ENCODE measurements around the gene ITIH1. TPM values are rescaled to one million over a fixed set of nuclear protein-coding genes. Genes with fewer than 3 reads are reported as not detected.

The ITIH1 gene
- total RNA-seq, 1 donor from 2014 or later: not detected

GRCh38 chr3:52801839-52802238, 24.4 kb downstream of the ITIH1 start:
- Histone ChIP-seq H3K9me3 (ENCODE audit: insufficient read depth, low read depth, low read length) (no peaks in the 10 kb centered on the region), H3K4me2 (ENCODE audit: low read length) (no peak overlapping the region), H3K4me3 (ENCODE audit: insufficient read depth, low read depth, low read length) (no peak overlapping the region), H2AFZ (ENCODE audit: low read depth, low read length) (no peak overlapping the region), H3K36me3 (ENCODE audit: insufficient read depth, low read length) (no peaks in the 10 kb centered on the region), H3K79me2 (ENCODE audit: insufficient read depth, low read length) (no peaks in the 10 kb centered on the region), H3K27me3 (ENCODE audit: insufficient read depth, low read length) (no peaks in the 10 kb centered on the region), H4K20me1 (ENCODE audit: insufficient read depth, low read length) (no peaks in the 10 kb centered on the region), H3K4me1 (ENCODE audit: insufficient read depth, low read length) (peaks cover 4% of the 10 kb centered on the region), H3K27ac (ENCODE audit: low read depth, low read length) (no peak overlapping the region), H3K9ac (ENCODE audit: low read length) (no peak overlapping the region)
- H3K4me3 Mint-ChIP-seq (ENCODE audit: unreplicated experiment): no peak overlapping the region
- FAIRE-seq: no peak
- peaks cover 1% of the 10 kb centered on the region for H3K36me3 Mint-ChIP-seq (ENCODE audit: low read depth, unreplicated experiment)
- TF ChIP-seq EZH2 (IDR thresholded peaks at IDR 0.05; ENCODE audit: insufficient read depth, low read length): no peak
- TF ChIP-seq, protein P1, sequence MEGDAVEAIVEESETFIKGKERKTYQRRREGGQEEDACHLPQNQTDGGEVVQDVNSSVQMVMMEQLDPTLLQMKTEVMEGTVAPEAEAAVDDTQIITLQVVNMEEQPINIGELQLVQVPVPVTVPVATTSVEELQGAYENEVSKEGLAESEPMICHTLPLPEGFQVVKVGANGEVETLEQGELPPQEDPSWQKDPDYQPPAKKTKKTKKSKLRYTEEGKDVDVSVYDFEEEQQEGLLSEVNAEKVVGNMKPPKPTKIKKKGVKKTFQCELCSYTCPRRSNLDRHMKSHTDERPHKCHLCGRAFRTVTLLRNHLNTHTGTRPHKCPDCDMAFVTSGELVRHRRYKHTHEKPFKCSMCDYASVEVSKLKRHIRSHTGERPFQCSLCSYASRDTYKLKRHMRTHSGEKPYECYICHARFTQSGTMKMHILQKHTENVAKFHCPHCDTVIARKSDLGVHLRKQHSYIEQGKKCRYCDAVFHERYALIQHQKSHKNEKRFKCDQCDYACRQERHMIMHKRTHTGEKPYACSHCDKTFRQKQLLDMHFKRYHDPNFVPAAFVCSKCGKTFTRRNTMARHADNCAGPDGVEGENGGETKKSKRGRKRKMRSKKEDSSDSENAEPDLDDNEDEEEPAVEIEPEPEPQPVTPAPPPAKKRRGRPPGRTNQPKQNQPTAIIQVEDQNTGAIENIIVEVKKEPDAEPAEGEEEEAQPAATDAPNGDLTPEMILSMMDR (IDR thresholded peaks at IDR 0.05; ENCODE audit: insufficient read depth, low read depth, low read length): no peak
- peak; percentile 17 for DNase-seq (ENCODE audit: low read depth)
- peaks cover 8% of the 10 kb centered on the region for H3K4me1 Mint-ChIP-seq (ENCODE audit: low read depth, unreplicated experiment)
- H3K27me3 Mint-ChIP-seq (ENCODE audit: low read depth, unreplicated experiment): peaks cover 9% of the 10 kb centered on the region
- no peak overlapping the region for H3K27ac Mint-ChIP-seq (ENCODE audit: unreplicated experiment)
- H3K9me3 Mint-ChIP-seq (ENCODE audit: unreplicated experiment): no peaks in the 10 kb centered on the region

DNA sequence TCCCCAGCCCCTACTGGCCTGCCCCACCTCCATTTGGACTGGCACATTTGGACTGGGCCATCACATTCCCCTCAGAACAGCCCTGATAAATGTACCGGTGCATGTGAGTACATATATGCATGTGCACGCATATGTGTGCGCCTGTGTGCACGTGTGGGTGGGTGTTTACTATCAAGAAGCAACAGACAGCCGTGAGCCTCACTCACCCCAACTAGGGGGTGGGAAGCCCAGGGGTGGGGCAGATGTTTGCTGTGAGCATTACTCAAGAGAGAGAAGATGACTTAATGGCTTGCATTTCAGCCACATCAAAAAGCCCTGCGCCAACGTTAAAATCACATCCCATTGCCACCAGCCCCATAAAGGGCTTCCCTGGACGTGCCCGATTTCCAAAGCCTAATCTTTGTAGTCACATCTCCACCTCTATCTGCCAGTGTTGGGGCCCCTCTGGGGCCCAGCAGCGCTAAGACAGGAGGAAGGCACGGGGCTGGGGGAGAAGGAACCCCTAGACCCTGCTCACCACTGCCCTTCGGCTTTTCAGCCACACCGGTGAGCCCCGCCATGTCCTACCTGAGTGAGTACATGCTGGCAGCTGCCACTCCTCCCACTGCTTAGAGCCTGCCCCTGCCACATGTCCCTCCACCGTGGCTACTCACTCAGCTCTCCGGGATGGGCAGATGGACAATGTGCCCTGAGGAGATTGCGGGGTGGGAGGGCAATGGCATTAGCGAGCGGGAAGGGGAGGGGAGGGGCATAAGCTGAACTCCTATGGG, 28.1 kb downstream of the ITIH1 start:
- H3K9me3 ChIP-seq (ENCODE audit: insufficient read depth, low read depth, low read length): no peaks in the 10 kb centered on the region
- no peak overlapping the region for H2AFZ ChIP-seq (ENCODE audit: low read depth, low read length)
- H3K4me1 ChIP-seq (ENCODE audit: insufficient read depth, low read length): peaks cover 4% of the 10 kb centered on the region
- Mint-ChIP-seq H3K27ac (ENCODE audit: unreplicated experiment) (peak overlapping the region; percentile 41), H3K27me3 (ENCODE audit: low read depth, unreplicated experiment) (peaks cover 22% of the 10 kb centered on the region), H3K9me3 (ENCODE audit: unreplicated experiment) (peaks cover 4% of the 10 kb centered on the region), H3K4me1 (ENCODE audit: low read depth, unreplicated experiment) (peaks cover 8% of the 10 kb centered on the region), H3K36me3 (ENCODE audit: low read depth, unreplicated experiment) (peaks cover 1% of the 10 kb centered on the region), H3K4me3 (ENCODE audit: unreplicated experiment) (no peak overlapping the region)
- no peak overlapping the region for H3K9ac ChIP-seq (ENCODE audit: low read length)
- H3K27me3 ChIP-seq (ENCODE audit: insufficient read depth, low read length): no peaks in the 10 kb centered on the region
- H3K36me3 ChIP-seq (ENCODE audit: insufficient read depth, low read length): no peaks in the 10 kb centered on the region
- FAIRE-seq (no peak), DNase-seq (ENCODE audit: low read depth) (no peak)
- TF ChIP-seq, protein P1 (IDR thresholded peaks at IDR 0.05; ENCODE audit: insufficient read depth, low read depth, low read length): no peak
- no peak for TF ChIP-seq EZH2 (IDR thresholded peaks at IDR 0.05; ENCODE audit: insufficient read depth, low read length)
- H3K79me2 ChIP-seq (ENCODE audit: insufficient read depth, low read length): no peaks in the 10 kb centered on the region
- H3K4me2 ChIP-seq (ENCODE audit: low read length): no peak overlapping the region
- H4K20me1 ChIP-seq (ENCODE audit: insufficient read depth, low read length): no peaks in the 10 kb centered on the region
- no peak overlapping the region for H3K27ac ChIP-seq (ENCODE audit: low read depth, low read length)
- no peak overlapping the region for H3K4me3 ChIP-seq (ENCODE audit: insufficient read depth, low read depth, low read length)

DNA sequence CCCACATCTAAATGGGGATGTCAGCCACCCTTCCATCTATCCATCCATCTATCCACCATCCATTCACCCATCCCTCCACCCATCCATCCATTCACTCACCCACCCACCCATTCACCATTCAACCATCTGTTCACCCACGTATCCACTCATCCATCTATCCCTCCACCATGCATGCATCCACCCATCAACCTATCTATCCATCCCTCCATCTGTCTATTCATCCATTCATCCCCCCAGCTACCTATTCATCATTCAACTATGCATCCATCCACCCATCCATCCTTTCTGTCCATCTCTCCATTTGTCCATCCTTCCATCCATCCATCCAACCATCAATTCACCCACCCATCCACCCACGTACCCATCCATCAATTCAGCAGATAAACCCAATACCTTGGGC, 31.8 kb downstream of the ITIH1 start:
- H3K4me2 ChIP-seq (ENCODE audit: low read length): no peak overlapping the region
- H3K27ac Mint-ChIP-seq (ENCODE audit: unreplicated experiment): no peak overlapping the region
- H2AFZ ChIP-seq (ENCODE audit: low read depth, low read length): no peak overlapping the region
- FAIRE-seq (no peak), DNase-seq (ENCODE audit: low read depth) (no peak)
- no peak for TF ChIP-seq EZH2 (IDR thresholded peaks at IDR 0.05; ENCODE audit: insufficient read depth, low read length)
- TF ChIP-seq, protein P1 (IDR thresholded peaks at IDR 0.05; ENCODE audit: insufficient read depth, low read depth, low read length): no peak
- H3K27me3 Mint-ChIP-seq (ENCODE audit: low read depth, unreplicated experiment): peaks cover 35% of the 10 kb centered on the region
- peaks cover 4% of the 10 kb centered on the region for H3K9me3 Mint-ChIP-seq (ENCODE audit: unreplicated experiment)
- H3K4me3 Mint-ChIP-seq (ENCODE audit: unreplicated experiment): no peak overlapping the region
- H3K9me3 ChIP-seq (ENCODE audit: insufficient read depth, low read depth, low read length): no peaks in the 10 kb centered on the region
- no peak overlapping the region for H3K9ac ChIP-seq (ENCODE audit: low read length)
- H3K4me1 ChIP-seq (ENCODE audit: insufficient read depth, low read length): no peaks in the 10 kb centered on the region
- no peaks in the 10 kb centered on the region for H4K20me1 ChIP-seq (ENCODE audit: insufficient read depth, low read length)
- H3K36me3 Mint-ChIP-seq (ENCODE audit: low read depth, unreplicated experiment): no peaks in the 10 kb centered on the region
- H3K4me3 ChIP-seq (ENCODE audit: insufficient read depth, low read depth, low read length): no peak overlapping the region
- no peaks in the 10 kb centered on the region for H3K27me3 ChIP-seq (ENCODE audit: insufficient read depth, low read length)
- no peaks in the 10 kb centered on the region for H3K4me1 Mint-ChIP-seq (ENCODE audit: low read depth, unreplicated experiment)
- H3K79me2 ChIP-seq (ENCODE audit: insufficient read depth, low read length): no peaks in the 10 kb centered on the region
- H3K36me3 ChIP-seq (ENCODE audit: insufficient read depth, low read length): no peaks in the 10 kb centered on the region
- H3K27ac ChIP-seq (ENCODE audit: low read depth, low read length): no peak overlapping the region

Measured in astrocyte (in vitro differentiated cells and primary cell).